ENCODE measurements around the gene GIPC1. TPM values are rescaled to one million over a fixed set of nuclear protein-coding genes. Genes with fewer than 3 reads are reported as not detected.

GIPC1 gene
- total and polyA plus RNA-seq, 12 donors, result 26.6 to 107 (median 64.3) TPM

DNA sequence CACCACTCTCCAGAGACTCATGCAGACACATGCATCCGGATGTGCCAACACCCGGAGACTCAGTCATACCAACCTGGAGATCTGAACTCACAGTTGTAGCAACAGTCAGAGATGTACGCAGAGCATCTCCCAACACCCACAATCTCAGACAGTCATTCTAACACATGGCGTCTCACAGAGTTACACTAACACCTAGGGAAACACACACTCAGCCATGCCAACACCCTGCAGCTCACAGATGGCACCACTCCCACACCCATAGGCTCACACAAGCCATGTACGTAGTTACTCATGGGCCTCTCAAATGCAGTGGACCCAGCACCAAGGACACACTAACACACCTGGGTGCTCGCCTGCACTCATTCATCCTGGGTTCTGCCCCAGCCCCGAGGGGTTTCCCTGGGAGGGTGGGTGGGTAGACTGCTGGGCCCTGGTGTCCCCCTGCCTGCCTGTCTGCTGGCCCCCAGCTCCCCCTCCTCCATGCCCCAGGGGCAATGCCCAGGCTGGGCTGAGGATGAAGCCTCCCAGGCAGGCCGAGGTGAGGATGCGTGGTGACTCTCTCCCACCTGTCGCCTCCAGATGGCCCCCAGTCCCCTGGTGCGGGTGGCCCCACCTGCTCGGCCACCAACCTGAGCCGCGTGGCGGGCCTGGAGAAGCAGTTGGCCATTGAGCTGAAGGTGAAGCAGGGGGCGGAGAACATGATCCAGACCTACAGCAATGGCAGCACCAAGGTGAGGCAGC is 52.9 kb downstream of the GIPC1 start:
- H3K9me3 ChIP-seq (replicated peaks in 1 of 3), result no peaks in the 10 kb centered on the region
- no peaks in the 10 kb centered on the region for H3K27me3 ChIP-seq
- peaks cover 11 to 23% of the 10 kb centered on the region in 2 donors for H3K4me1 ChIP-seq (replicated peaks in 1 of 2)
- TF ChIP-seq, protein P1, sequence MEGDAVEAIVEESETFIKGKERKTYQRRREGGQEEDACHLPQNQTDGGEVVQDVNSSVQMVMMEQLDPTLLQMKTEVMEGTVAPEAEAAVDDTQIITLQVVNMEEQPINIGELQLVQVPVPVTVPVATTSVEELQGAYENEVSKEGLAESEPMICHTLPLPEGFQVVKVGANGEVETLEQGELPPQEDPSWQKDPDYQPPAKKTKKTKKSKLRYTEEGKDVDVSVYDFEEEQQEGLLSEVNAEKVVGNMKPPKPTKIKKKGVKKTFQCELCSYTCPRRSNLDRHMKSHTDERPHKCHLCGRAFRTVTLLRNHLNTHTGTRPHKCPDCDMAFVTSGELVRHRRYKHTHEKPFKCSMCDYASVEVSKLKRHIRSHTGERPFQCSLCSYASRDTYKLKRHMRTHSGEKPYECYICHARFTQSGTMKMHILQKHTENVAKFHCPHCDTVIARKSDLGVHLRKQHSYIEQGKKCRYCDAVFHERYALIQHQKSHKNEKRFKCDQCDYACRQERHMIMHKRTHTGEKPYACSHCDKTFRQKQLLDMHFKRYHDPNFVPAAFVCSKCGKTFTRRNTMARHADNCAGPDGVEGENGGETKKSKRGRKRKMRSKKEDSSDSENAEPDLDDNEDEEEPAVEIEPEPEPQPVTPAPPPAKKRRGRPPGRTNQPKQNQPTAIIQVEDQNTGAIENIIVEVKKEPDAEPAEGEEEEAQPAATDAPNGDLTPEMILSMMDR (IDR thresholded peaks at IDR 0.05), result no peak
- no peak for TF ChIP-seq POLR2A (IDR thresholded peaks at IDR 0.05)
- no peak for DNase-seq
- H3K27ac ChIP-seq, result no peak overlapping the region
- H3K4me3 ChIP-seq, result no peak overlapping the region
- peaks cover 0 to 68% of the 10 kb centered on the region in 2 donors for H3K36me3 ChIP-seq (replicated peaks in 1 of 2)
- WGBS, 4 donors, result 93 to 100% (median 95%) methylated on average over 4 to 16 of the region's 16 CpGs
- intact Hi-C loops (cut with DNase I), result no loop called here

DNA sequence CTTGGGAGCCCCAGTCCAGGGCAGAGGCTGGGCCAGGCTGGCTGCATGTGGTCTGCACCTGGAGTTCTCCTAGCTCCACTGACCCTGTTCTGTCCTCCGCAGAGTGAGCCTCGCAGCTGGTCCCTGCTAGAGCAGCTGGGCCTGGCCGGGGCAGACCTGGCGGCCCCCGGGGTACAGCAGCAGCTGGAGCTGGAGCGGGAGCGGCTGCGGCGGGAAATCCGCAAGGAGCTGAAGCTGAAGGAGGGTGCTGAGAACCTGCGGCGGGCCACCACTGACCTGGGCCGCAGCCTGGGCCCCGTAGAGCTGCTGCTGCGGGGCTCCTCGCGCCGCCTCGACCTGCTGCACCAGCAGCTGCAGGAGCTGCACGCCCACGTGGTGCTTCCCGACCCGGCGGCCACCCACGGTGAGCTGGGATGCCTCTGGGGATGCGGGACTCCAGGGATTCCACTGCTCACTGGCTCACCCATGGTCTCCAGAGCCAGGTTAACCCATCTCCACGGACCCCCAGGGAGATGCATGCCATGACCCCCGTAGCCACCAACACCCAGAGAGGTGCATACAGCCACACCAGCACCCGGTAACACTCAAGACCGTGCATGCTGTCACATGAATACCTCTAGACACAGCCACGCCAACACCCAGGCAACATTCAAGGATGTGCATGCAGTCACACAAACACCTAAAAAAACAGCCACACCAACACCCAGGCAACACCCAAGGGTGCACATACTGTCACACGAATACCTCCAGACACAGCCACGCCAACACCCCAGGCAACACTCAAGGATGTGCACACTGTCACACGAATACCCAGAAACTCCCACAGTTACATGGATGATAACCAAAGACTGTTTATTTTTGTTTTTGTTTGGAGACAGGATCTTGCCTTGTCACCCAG is 54.6 kb downstream of the GIPC1 start:
- TF ChIP-seq, protein P1 (IDR thresholded peaks at IDR 0.05), result no peak
- TF ChIP-seq POLR2A (IDR thresholded peaks at IDR 0.05), result no peak
- peaks cover 0 to 51% of the 10 kb centered on the region in 2 donors for H3K36me3 ChIP-seq (replicated peaks in 1 of 2)
- H3K27me3 ChIP-seq, result no peaks in the 10 kb centered on the region
- no peaks in the 10 kb centered on the region for H3K9me3 ChIP-seq (replicated peaks in 1 of 3)
- intact Hi-C loops (cut with DNase I), result no loop called here
- no peak overlapping the region for H3K4me3 ChIP-seq
- WGBS, 4 donors, result 83 to 94% (median 88%) methylated on average over 9 to 34 of the region's 34 CpGs
- no peak overlapping the region for H3K27ac ChIP-seq
- no peak for DNase-seq
- H3K4me1 ChIP-seq (replicated peaks in 1 of 2), result peaks cover 11 to 28% of the 10 kb centered on the region in 2 donors

DNA sequence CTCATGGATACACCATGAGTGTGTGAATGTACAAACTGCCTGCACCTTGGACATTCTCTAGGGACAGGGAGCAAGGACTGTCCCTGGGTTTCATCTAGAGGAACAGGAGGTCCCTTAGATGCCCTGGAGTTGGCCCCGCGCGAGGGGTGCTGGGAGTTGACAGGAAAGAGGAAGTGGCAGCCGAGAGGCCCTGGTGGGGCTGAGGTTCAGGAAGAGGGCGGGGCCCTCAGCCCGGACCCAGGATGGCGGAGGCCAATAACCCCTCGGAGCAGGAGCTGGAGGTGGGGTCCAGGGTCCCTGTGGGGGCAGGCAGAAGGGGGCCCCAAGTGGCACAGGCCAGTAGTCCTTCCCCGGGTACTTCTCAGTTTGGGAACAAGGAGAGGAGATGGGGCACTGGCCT is 55.9 kb downstream of the GIPC1 start:
- no peak for TF ChIP-seq POLR2A (IDR thresholded peaks at IDR 0.05)
- TF ChIP-seq, protein P1 (IDR thresholded peaks at IDR 0.05), result no peak
- no peaks in the 10 kb centered on the region for H3K27me3 ChIP-seq
- intact Hi-C loops (cut with DNase I), result no loop called here
- H3K36me3 ChIP-seq (replicated peaks in 1 of 2), result peaks cover 0 to 40% of the 10 kb centered on the region in 2 donors
- 49 to 66% (median 57%) methylated on average over 5 to 9 of the region's 9 CpGs for WGBS, 4 donors
- H3K27ac ChIP-seq, result peak overlapping the region in 2 of 5 donors; percentile 23 to 37
- H3K9me3 ChIP-seq (replicated peaks in 1 of 3), result no peaks in the 10 kb centered on the region
- H3K4me1 ChIP-seq (replicated peaks in 1 of 2), result peaks cover 15 to 33% of the 10 kb centered on the region in 2 donors
- H3K4me3 ChIP-seq, result peak overlapping the region in 1 of 4 donors; percentile 36
- peak; percentile 53 to 81 (median 65) for DNase-seq

DNA sequence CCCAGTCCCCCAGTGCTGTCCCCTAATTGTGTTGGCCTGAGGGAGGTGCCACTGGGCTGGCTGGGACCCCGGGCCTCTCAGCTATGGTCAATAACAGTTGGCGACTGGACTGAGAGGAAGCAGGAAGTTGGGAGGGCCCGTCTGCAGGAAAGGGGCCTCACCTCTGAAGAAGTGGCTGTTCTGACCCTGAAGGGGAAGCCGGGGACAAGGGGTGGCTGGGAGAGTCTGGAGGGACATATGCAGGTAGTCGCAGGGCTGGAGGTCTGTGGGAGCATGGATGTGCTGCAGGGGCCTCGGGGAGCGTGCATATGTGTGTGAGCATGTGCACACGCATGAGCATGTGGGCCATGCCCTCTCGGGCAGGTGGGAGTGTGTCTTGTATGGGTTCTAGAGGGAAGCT is 56.9 kb downstream of the GIPC1 start:
- no peak for DNase-seq
- 62 to 77% (median 66%) methylated on average over 8 to 9 of the region's 9 CpGs for WGBS, 4 donors
- TF ChIP-seq, protein P1 (IDR thresholded peaks at IDR 0.05), result no peak
- TF ChIP-seq POLR2A (IDR thresholded peaks at IDR 0.05), result no peak
- intact Hi-C loops (cut with DNase I), result no loop called here
- no peaks in the 10 kb centered on the region for H3K9me3 ChIP-seq (replicated peaks in 1 of 3)
- H3K4me3 ChIP-seq, result no peak overlapping the region
- peaks cover 0 to 30% of the 10 kb centered on the region in 2 donors for H3K36me3 ChIP-seq (replicated peaks in 1 of 2)
- H3K4me1 ChIP-seq (replicated peaks in 1 of 2), result peaks cover 25 to 43% of the 10 kb centered on the region in 2 donors
- no peaks in the 10 kb centered on the region for H3K27me3 ChIP-seq
- H3K27ac ChIP-seq, result peak overlapping the region in 1 of 5 donors; percentile 22

Data from adrenal gland (tissue), 12 donors.